Small intestine (tissue), 7 donors: ENCODE measurements around the gene ANGPTL8. TPM values are rescaled to one million over a fixed set of nuclear protein-coding genes. Genes with fewer than 3 reads are reported as not detected.

ENCODE experiments used
- DNase-seq, 2 donors: peaks; one replicate each; pipeline versions ENCODE4 v3.0.0 to v3.0.0-alpha.2; 2013
- FAIRE-seq: peaks from 2 replicates; lab custom pipeline; 2012; peaks lifted over from hg19 to GRCh38; lab: Jason Lieb, UNC
- H3K27ac ChIP-seq, 3 donors: one replicate each; pipeline ENCODE4 v1.5.1; 2013; ENCODE audit warnings: low read length in 2 of 3, mild to moderate bottlenecking in 2 of 3, control low read depth in 1 of 3, inconsistent platforms in 1 of 3, low read depth in 1 of 3, moderate library complexity in 1 of 3
- H3K27me3 ChIP-seq, 3 donors: one replicate each; pipeline ENCODE4 v1.6.1; 2013; ENCODE audit warnings: low read length in 3 of 3, inconsistent platforms in 1 of 3; ENCODE audit not compliant: control insufficient read depth in 3 of 3, insufficient read depth in 3 of 3
- H3K36me3 ChIP-seq, 3 donors: one replicate each; pipeline ENCODE4 v1.6.1; 2013; ENCODE audit warnings: low read length in 3 of 3, inconsistent platforms in 1 of 3, low read depth in 1 of 3, mild to moderate bottlenecking in 1 of 3, moderate library complexity in 1 of 3; ENCODE audit not compliant: control insufficient read depth in 3 of 3, insufficient read depth in 2 of 3
- H3K4me1 ChIP-seq, 3 donors: one replicate each; pipeline ENCODE4 v1.6.1; 2013; ENCODE audit warnings: low read length in 2 of 3, inconsistent platforms in 1 of 3, low read depth in 1 of 3, mild to moderate bottlenecking in 1 of 3, moderate library complexity in 1 of 3; ENCODE audit not compliant: control insufficient read depth in 3 of 3, insufficient read depth in 2 of 3
- H3K4me3 ChIP-seq, 3 donors: one replicate each; pipeline ENCODE4 v1.5.1; 2013; ENCODE audit warnings: low read length in 3 of 3, control low read depth in 1 of 3, inconsistent platforms in 1 of 3, low read depth in 1 of 3, mild to moderate bottlenecking in 1 of 3, moderate library complexity in 1 of 3
- H3K9me3 ChIP-seq, 2 donors: one replicate each; pipeline ENCODE4 v1.6.1; 2013; ENCODE audit warnings: low read depth in 1 of 2, low read length in 1 of 2; ENCODE audit not compliant: control insufficient read depth in 2 of 2, insufficient read depth in 1 of 2
- WGBS, 3 donors: extraction: QIAGEN DNeasy Blood & Tissue Kit; methylation state at CpG; one replicate each; pipeline ENCODE4 v1.1.7; 2013; 5-methylcytosine and 5-hydroxymethylcytosine counted together
- polyA plus RNA-seq, 4 donors: library from polyadenylated mRNA; stranded (reverse) in 3 of 4; unstranded in 1 of 4; fragments of 200-250 nt in 3 of 4; fragments of 120-200 nt in 1 of 4; gene quantifications; one replicate each; pipeline versions ENCODE4 v1.2.1 to v1.2.3, GENCODE V29; 2013
- donor health status: healthy with polysubstance abuse.
- donor health status: control.
- donor health status: control.
- donor health status: Bipolar disorder and iron deficiency.
- donor health status: healthy.

ANGPTL8 gene
- polyA plus RNA-seq, 4 donors = 0.16 to 13.0 TPM; not detected in 2

DNA sequence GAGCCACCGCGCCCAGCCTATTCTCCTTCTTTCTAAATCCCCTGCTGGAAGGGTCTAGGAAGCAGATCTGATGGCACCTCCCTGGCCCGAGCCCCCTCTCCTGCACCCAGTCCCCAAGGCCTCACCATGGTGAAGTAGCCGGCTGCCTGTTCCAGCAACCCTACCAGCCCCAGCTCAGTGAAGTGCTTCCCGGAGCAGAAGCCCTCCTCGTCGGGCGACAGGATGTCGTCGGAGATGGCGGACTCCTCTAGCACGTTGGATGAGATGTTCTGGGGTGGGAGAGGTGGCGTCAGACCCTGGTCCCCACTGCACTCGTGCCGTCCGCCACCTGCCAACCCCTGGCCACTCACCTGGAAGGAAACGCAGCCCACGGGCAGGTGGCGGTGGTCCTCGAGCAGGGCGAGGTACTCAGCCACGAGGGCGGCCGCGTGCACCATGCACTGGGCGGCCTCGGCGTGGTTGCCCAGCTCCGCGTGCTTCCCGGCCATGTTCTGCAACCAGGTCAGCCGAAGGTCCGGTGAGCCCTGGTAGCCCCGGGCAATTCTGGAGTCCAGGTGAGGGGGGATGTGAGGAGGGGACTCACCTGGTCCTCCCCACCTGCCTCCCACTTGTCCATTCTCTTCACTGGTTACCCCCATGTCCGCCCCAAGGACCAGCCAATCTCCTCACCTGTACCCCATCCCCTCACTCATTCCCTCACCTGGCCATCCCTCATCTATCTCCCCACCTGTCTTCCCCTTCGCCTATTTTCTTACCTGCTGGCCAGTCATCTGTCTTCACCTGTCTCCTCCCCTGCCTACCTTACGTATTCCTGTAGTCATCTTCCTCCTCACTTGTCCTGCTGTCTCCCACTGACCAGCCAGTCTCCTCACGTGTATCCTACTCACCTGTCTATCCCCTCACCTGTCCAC lies 30.6 kb upstream of the ANGPTL8 start:
- 89 to 91% (median 91%) methylated on average over 27 to 38 of the region's 38 CpGs for WGBS, 3 donors
- Histone ChIP-seq H3K4me3 (no peak overlapping the region), H3K27me3 (no peaks in the 10 kb centered on the region), H3K9me3 (no peaks in the 10 kb centered on the region), H3K36me3 (peaks cover 3 to 73% (median 4%) of the 10 kb centered on the region in 3 donors), H3K27ac (no peak overlapping the region), H3K4me1 (no peaks in the 10 kb centered on the region)
- DNase-seq (no peak), FAIRE-seq (no peak)

DNA sequence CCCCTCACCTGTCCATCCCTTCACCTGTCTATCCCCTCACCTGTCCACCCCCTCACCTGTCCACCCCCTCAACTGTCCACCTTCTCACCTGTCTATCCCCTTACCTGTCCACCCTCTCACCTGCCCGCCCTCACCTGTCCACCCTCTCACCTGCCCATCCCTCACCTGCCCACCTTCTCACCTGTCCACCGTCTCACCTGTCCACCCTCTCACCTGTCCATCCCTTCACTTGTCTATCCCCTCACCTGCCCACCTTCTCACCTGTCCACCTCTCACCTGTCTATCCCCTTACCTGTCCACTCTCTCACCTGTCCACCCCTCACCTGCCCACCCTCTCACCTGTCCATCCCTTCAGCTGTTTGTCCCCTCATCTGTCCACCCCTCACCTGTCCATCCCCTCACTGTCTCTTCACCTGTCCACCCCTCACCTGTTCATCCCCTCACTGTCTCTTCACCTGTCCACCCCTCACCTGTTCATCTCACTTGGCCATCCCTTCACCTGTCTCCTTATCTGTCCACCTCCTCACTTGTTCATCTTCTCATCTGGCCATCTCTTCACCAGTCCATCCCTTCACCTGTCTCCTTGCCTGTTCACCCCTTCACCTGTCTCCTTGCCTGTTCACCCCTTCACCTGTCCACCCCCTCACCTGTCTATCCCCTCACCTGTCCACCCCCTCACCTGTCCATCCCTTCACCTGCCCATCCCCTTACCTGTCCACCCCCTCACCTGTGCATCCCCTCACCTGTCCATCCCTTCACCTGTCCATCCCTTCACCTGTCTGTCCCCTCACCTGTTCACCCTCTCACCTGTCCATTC lies 29.4 kb upstream of the ANGPTL8 start:
- Histone ChIP-seq H3K4me3 (no peak overlapping the region), H3K27me3 (no peaks in the 10 kb centered on the region), H3K4me1 (no peaks in the 10 kb centered on the region), H3K27ac (no peak overlapping the region), H3K36me3 (peaks cover 3 to 71% (median 8%) of the 10 kb centered on the region in 3 donors), H3K9me3 (no peaks in the 10 kb centered on the region)
- no peak for FAIRE-seq
- 80 to 94% (median 83%) methylated on average over 2 of the region's 2 CpGs for WGBS, 3 donors
- DNase-seq = no peak

DNA sequence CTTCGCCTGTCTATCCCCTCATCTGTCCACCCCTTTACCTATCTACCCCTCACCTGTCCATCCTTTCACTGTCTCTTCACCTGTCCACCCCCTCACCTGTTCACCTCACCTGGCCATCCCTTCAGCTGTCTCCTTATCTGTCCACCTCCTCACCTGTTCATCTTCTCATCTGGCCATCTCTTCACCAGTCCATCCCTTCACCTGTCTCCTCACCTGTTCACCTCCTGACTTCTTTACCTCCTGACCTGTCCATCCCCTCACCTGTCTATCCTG lies 28.8 kb upstream of the ANGPTL8 start:
- Histone ChIP-seq H3K4me1 (no peaks in the 10 kb centered on the region), H3K4me3 (no peak overlapping the region), H3K36me3 (peaks cover 3 to 75% (median 10%) of the 10 kb centered on the region in 3 donors), H3K9me3 (no peaks in the 10 kb centered on the region), H3K27me3 (no peaks in the 10 kb centered on the region), H3K27ac (no peak overlapping the region)
- 90 to 95% (median 92%) methylated on average over 1 of the region's 1 CpG for WGBS, 3 donors
- FAIRE-seq (no peak), DNase-seq (no peak)

DNA sequence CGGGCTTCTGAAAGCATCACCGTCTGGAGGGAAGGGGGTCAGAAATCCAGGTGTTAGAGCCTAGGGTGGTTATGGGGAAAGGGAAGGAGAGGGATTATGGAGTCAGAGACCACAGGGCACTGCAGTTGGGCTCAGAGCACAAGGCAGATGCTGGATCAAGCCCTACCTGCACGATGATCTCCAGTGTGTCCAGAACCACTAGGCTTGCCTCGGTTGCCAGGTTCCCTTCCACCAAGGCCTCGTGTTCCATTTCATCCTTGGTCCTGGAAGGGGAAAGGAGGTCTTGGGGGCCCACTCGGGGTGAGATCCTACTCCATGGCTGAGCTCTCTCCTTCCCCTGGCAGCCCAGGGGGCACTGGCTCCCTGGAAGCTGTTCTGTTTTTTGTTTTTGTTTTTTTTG lies 25.0 kb upstream of the ANGPTL8 start:
- DNase-seq (no peak), FAIRE-seq (no peak)
- Histone ChIP-seq H3K36me3 (peaks cover 8 to 78% (median 14%) of the 10 kb centered on the region in 3 donors), H3K27ac (no peak overlapping the region), H3K9me3 (peaks cover 0 to 8% of the 10 kb centered on the region in 2 donors), H3K27me3 (no peaks in the 10 kb centered on the region), H3K4me1 (no peaks in the 10 kb centered on the region), H3K4me3 (no peak overlapping the region)
- WGBS, 3 donors = 89 to 97% (median 95%) methylated on average over 5 to 6 of the region's 6 CpGs

DNA sequence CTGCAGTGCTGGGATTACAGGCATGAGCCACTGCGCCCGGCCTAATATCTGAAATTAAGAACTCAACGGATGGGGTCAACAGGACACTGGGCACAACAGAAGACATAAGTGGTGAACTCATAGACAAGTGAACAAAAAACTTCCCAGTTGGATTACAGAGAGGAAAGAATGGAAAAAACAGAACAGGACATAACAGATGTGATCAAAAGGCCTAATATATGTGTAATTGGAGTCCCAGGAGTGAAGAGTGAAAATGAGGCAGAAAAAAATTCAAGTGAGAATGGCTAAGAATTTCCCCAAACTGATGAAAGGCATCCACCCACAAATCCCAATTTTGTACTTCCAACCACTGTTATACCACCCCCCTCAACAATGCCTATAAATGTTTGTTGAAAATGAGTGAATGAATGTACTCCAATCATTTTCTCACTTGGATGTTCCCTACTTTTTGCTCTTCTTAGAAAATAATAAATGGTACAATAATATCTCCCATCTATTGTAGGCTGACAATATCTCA lies 18.3 kb upstream of the ANGPTL8 start:
- Histone ChIP-seq H3K27ac (no peak overlapping the region), H3K9me3 (peaks cover 0 to 27% of the 10 kb centered on the region in 2 donors), H3K4me1 (no peaks in the 10 kb centered on the region), H3K4me3 (no peak overlapping the region), H3K36me3 (peaks cover 5 to 66% (median 19%) of the 10 kb centered on the region in 3 donors), H3K27me3 (no peaks in the 10 kb centered on the region)
- FAIRE-seq = no peak
- no peak for DNase-seq
- 97 to 99% (median 99%) methylated on average over 3 of the region's 3 CpGs for WGBS, 3 donors

DNA sequence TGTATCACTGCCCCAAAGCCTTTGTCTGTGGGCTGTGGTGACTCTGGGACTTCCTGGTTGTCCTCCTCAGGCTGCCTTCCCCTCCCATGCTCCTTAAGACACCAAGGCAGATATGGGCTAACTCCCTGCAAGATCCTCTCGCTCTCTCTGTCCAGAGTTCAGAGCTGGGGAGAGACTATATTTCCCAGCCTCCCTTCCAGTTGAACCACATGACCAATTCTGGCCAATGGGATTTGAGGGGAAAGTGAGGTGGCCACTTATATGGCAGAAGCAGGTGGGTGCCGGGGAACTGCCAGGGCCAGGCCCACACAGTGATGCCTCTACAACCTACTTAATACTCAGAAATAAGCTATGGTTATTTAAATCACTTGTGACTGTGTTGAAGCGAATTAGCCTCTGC lies 16.2 kb upstream of the ANGPTL8 start:
- 87 to 91% (median 91%) methylated on average over 3 of the region's 3 CpGs for WGBS, 3 donors
- no peak for DNase-seq
- Histone ChIP-seq H3K27ac (no peak overlapping the region), H3K36me3 (peaks cover 0 to 66% (median 18%) of the 10 kb centered on the region in 3 donors), H3K4me1 (no peaks in the 10 kb centered on the region), H3K9me3 (peaks cover 0 to 22% of the 10 kb centered on the region in 2 donors), H3K4me3 (no peak overlapping the region), H3K27me3 (no peaks in the 10 kb centered on the region)
- no peak for FAIRE-seq

DNA sequence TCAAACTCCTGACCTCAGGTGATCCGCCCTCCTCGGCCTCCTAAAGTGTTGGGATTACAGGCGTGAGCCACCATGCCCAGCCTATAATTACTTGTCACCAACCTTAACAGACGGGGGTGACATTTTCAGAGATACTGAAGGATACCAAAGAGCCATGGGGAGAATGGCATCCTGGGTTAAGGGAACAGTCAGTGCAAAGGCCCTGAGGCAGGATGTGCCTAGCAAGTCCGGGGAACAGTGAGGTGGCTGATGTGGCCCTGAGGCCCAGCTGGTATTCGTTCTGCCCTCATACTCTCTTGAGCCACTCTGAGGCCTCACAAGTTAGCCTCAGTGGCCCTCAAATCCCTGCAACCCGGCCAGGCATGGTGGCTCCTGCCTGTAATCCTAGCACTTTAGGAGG lies 15.0 kb upstream of the ANGPTL8 start:
- no peak for DNase-seq
- Histone ChIP-seq H3K4me3 (no peak overlapping the region), H3K27me3 (no peaks in the 10 kb centered on the region), H3K4me1 (no peaks in the 10 kb centered on the region), H3K36me3 (peaks cover 0 to 71% (median 20%) of the 10 kb centered on the region in 3 donors), H3K9me3 (peaks cover 0 to 22% of the 10 kb centered on the region in 2 donors), H3K27ac (no peak overlapping the region)
- FAIRE-seq = no peak
- 90 to 96% (median 94%) methylated on average over 7 of the region's 7 CpGs for WGBS, 3 donors

DNA sequence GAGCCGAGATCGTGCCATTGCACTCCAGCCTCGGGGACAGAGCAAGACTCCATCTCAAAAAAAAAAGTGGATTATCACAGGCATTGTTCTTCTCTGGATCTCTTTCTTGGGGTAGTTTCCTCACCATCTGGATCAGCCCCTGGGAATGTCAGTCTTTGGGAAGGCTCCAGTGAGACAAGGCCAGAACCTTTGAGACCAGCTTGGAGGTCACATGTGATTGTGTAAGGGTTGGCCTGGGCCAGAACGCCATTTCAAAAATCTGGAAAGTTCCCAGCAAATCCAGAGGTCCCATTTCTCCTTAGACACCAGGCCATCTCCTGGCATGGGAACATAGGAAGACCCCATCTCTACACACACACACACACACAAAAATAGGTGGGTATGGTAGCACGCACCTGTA lies 14.2 kb upstream of the ANGPTL8 start:
- H3K27me3 ChIP-seq = no peaks in the 10 kb centered on the region
- H3K4me3 ChIP-seq = no peak overlapping the region
- peaks cover 0 to 71% (median 21%) of the 10 kb centered on the region in 3 donors for H3K36me3 ChIP-seq
- H3K4me1 ChIP-seq = no peaks in the 10 kb centered on the region
- no peak for DNase-seq
- peaks cover 0 to 22% of the 10 kb centered on the region in 2 donors for H3K9me3 ChIP-seq
- FAIRE-seq = no peak
- 90 to 97% (median 94%) methylated on average over 5 of the region's 5 CpGs for WGBS, 3 donors
- no peak overlapping the region for H3K27ac ChIP-seq
